Keratinocyte (primary cell): Measurements from ENCODE around the gene KIF13A.
"Not testable (repeated sequence)": the region's sequence is repeated elsewhere in the genome, so short reads cannot be mapped to it uniquely, and the experiment has no call there.

Source experiments
- CTCF ChIP-seq, 3 experiments: IDR thresholded peaks in 1 of 3; conservative IDR thresholded peaks in 1 of 3; optimal IDR thresholded peaks in 1 of 3; 2 replicates in 2 of 3; 3 replicates in 1 of 3; pipeline versions ENCODE3 to v1.5.1; 2011; ENCODE audit warnings: low read length in 3 of 3, mild to moderate bottlenecking in 3 of 3, moderate library complexity in 2 of 3, control low read depth in 1 of 3, inconsistent platforms in 1 of 3; ENCODE audit not compliant: insufficient read depth in 2 of 3; ENCODE audit errors: extremely low read depth in 1 of 3
- EZH2 ChIP-seq: IDR thresholded peaks from one replicate; pipeline ENCODE4 v1.6.1; 2012; ENCODE audit warnings: inconsistent platforms, mild to moderate bottlenecking, low read length, moderate library complexity

GRCh38 chr6:18020545-18020944 is 33.1 kb upstream of the KIF13A start:
- not testable (repeated sequence) for TF ChIP-seq EZH2; CTCF (optimal IDR thresholded peaks at IDR 0.05 in 1 of 3, IDR thresholded peaks at IDR 0.05 in 1 of 3, conservative IDR thresholded peaks at IDR 0.05 in 1 of 3; ENCODE audit: extremely low read depth in 1 of 3, insufficient read depth in 2 of 3, low read length in 3 of 3)
